ENCODE data around the gene TEKTIP1. TPM values are rescaled to one million over a fixed set of nuclear protein-coding genes. Genes with fewer than 3 reads are reported as not detected.

TEKTIP1 gene
- total RNA-seq, result 1 to 10 TPM in 6 of 7 donors, not detected in 1; 1.2 to 5.6 (median 3.8) TPM
- polyA plus RNA-seq, result under 1 TPM in 1 of 2 donors, not detected in 1; 0.54 TPM
- long read RNA-seq, donor 1, partial matches to known transcripts, result 0 of 1 reads
- long read RNA-seq, donor 1, other reads (novel, unspliced or antisense), result 1 of 1 reads
- long read RNA-seq, donor 2, partial matches to known transcripts, result 5 of 18 reads
- long read RNA-seq, donor 2, other reads (novel, unspliced or antisense), result 13 of 18 reads
- long read RNA-seq, donor 3, partial matches to known transcripts, result 3 of 5 reads
- long read RNA-seq, donor 3, other reads (novel, unspliced or antisense), result 1 of 5 reads

DNA sequence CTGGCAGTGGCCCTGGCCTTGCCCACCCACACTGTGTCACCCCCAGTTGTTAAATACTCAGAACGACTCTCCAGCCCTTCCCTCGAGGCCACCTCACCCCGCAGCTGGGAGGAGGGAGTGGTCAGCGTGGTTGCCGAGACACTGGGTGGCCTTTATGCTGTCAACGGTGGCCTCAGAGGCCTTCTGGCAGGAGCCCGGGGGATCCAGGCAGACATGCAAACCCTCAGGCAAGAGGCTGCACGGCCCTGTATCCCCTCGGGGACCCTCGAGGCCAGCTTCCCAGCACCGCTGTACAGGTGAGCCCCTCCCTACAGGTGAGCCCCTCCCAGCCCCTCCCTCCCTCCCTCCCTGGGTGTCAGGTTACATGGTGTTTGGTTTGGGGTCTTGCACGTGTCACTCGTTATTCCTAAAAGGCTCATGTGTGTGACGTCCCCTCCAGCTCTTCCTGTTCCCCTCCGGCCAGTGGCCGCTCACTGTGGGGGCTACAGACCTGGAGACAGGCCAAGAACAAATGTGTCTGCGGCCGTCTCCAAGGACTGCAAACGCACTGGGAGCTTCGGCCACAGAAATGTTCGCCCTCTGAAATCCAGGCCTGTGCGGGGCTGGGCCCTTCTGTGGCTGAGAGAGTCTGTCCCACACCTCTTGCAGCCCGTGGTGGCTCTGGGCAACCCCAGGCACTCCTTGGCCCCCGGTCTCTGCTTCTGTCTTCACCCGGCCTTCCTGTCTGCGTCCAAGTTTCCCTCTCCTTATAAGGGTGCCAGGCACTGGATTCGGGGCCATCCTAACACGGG lies at the start of gene TEKTIP1:
TEKTIP1 (plus strand) TSS at position 210 of the 791 bp plus-strand sequence; CDS start at position 214, 4 bp downstream.
- no peaks in the 10 kb centered on the region for H3K27me3 ChIP-seq
- H3K4me1 ChIP-seq (ENCODE audit: insufficient read depth), result peaks cover 8% of the 10 kb centered on the region
- intact Hi-C loops (cut with DNase I), result no loop called here
- H3K4me3 ChIP-seq, result no peak within 1 kb of the TSS
- no peak for DNase-seq
- H3K27ac ChIP-seq, result peak within 1 kb of the TSS in 1 of 2 donors; percentile 78
- TF ChIP-seq POLR2A (IDR thresholded peaks at IDR 0.05), result no peak
- 57% methylated on average over 24 to 28 of the region's 28 CpGs for WGBS, 3 donors
- no peaks in the 10 kb centered on the region for H3K9me3 ChIP-seq
- no peaks in the 10 kb centered on the region for H3K36me3 ChIP-seq

DNA sequence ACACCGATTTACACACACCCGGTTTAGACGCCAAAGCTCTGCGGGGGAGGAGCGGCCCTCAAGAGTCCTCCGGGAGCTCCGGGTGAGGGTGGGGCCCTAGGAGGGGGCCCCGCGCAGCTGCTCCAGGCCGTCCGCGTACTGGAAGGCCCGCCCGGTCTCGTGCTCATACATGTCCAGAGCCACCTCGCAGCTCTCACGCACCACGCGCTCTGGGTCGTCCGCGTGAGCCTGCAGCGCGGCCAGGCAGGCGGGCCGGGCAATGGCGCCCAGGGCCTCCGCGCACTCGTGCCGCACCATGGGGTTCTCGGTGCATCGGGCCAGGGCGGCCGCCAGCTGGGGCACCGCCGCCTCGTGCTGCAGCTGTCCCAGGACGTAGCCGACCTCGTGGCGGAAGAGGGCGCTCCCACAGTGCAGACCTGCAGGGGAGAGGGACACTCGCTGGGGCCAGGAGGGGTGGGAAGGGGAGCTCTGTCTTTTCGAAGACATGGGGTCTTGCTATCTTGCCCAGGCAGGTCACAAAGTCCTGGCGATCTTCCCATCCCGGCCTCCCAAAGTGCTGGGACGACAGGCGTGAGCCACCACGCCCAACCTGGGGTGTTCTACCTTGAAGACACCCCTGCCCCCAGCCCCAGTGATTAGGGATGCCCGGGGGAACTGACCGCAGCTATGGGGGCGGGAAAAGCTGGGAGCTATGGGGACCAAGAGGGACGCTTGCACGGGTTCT lies 47.4 kb upstream of the TEKTIP1 start:
- intact Hi-C loops (cut with DNase I), result no loop called here
- no peak for TF ChIP-seq EP300 (IDR thresholded peaks at IDR 0.05)
- TF ChIP-seq, protein P1, sequence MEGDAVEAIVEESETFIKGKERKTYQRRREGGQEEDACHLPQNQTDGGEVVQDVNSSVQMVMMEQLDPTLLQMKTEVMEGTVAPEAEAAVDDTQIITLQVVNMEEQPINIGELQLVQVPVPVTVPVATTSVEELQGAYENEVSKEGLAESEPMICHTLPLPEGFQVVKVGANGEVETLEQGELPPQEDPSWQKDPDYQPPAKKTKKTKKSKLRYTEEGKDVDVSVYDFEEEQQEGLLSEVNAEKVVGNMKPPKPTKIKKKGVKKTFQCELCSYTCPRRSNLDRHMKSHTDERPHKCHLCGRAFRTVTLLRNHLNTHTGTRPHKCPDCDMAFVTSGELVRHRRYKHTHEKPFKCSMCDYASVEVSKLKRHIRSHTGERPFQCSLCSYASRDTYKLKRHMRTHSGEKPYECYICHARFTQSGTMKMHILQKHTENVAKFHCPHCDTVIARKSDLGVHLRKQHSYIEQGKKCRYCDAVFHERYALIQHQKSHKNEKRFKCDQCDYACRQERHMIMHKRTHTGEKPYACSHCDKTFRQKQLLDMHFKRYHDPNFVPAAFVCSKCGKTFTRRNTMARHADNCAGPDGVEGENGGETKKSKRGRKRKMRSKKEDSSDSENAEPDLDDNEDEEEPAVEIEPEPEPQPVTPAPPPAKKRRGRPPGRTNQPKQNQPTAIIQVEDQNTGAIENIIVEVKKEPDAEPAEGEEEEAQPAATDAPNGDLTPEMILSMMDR (IDR thresholded peaks at IDR 0.05), result no peak
- TF ChIP-seq POLR2A (IDR thresholded peaks at IDR 0.05), result no peak

GRCh38 chr19:3492131-3492839 lies 46.7 kb upstream of the TEKTIP1 start:
- Histone ChIP-seq H3K27ac (no peak overlapping the region), H3K9me3 (no peaks in the 10 kb centered on the region), H3K36me3 (no peaks in the 10 kb centered on the region), H3K4me3 (no peak overlapping the region), H3K27me3 (no peaks in the 10 kb centered on the region), H3K4me1 (ENCODE audit: insufficient read depth) (no peaks in the 10 kb centered on the region)
- 91 to 96% (median 92%) methylated on average over 42 to 45 of the region's 45 CpGs for WGBS, 3 donors
- intact Hi-C loops (cut with DNase I), result no loop called here
- no peak for TF ChIP-seq EP300 (IDR thresholded peaks at IDR 0.05)
- TF ChIP-seq, protein P1 (IDR thresholded peaks at IDR 0.05), result no peak
- TF ChIP-seq POLR2A (IDR thresholded peaks at IDR 0.05), result no peak
- DNase-seq, result no peak

More for the DNA sequence above, 47.4 kb upstream of the TEKTIP1 start:
- no peak for DNase-seq
- Histone ChIP-seq H3K4me1 (ENCODE audit: insufficient read depth) (no peaks in the 10 kb centered on the region), H3K27me3 (no peaks in the 10 kb centered on the region), H3K9me3 (no peaks in the 10 kb centered on the region), H3K4me3 (no peak overlapping the region), H3K27ac (no peak overlapping the region), H3K36me3 (no peaks in the 10 kb centered on the region)
- WGBS, 3 donors, result 88 to 93% (median 90%) methylated on average over 39 to 55 of the region's 55 CpGs

DNA sequence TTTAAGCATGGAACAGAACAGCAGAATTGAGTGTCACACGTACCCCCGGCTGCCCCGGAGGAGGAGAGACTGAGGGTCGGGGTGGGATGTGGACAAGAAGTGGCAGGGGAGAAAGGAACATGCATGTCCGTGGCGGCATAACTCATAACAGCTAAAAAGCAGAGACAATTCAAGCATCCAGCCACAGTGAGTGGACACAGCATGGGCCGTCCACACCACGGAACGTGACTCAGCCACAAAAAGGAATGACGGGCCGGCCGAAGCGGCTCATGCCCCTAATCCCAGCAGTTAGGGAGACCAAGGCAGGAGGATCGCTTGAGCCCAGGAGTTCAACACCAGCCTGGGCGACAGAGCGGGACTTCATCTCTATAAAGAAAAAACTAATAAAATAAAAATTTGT lies 46.1 kb upstream of the TEKTIP1 start:
- DNase-seq, result no peak
- Histone ChIP-seq H3K4me3 (no peak overlapping the region), H3K27me3 (no peaks in the 10 kb centered on the region), H3K4me1 (ENCODE audit: insufficient read depth) (no peaks in the 10 kb centered on the region), H3K27ac (no peak overlapping the region), H3K9me3 (no peaks in the 10 kb centered on the region), H3K36me3 (no peaks in the 10 kb centered on the region)
- WGBS, 3 donors, result 88 to 92% (median 90%) methylated on average over 16 of the region's 16 CpGs
- intact Hi-C loops (cut with DNase I), result no loop called here
- TF ChIP-seq, protein P1 (IDR thresholded peaks at IDR 0.05), result no peak
- TF ChIP-seq EP300 (IDR thresholded peaks at IDR 0.05) (no peak), POLR2A (IDR thresholded peaks at IDR 0.05) (no peak)
